ENCODE results near the gene TTLL10.
"Not testable (repeated sequence)": the region's sequence is repeated elsewhere in the genome, so short reads cannot be mapped to it uniquely, and the experiment has no call there.

Gene TTLL10

GRCh38 chr1:1183833-1184775 lies 10.4 kb downstream of the TTLL10 start:
- no peak overlapping the region for H3K4me3 ChIP-seq (ENCODE audit: low read depth, low read length)

- H3K4me3 ChIP-seq (ENCODE audit: low read depth, low read length): no peak overlapping the region
These were observed 11.6 kb downstream of the TTLL10 start for GRCh38 chr1:1185101-1185765.

GRCh38 chr1:1187938-1188337 lies 14.3 kb downstream of the TTLL10 start:
- no peak overlapping the region for H3K4me3 ChIP-seq (ENCODE audit: low read depth, low read length)

- no peak overlapping the region for H3K4me3 ChIP-seq (ENCODE audit: low read depth, low read length)
These were observed 15.4 kb downstream of the TTLL10 start for GRCh38 chr1:1189111-1189510.

- no peak overlapping the region for H3K4me3 ChIP-seq (ENCODE audit: low read depth, low read length)
These were observed 18.1 kb downstream of the TTLL10 start for GRCh38 chr1:1191734-1192133.

- H3K4me3 ChIP-seq (ENCODE audit: low read depth, low read length): no peak overlapping the region
These were observed 21.0 kb downstream of the TTLL10 start for GRCh38 chr1:1194723-1195122.

GRCh38 chr1:1195726-1196125 lies 22.0 kb downstream of the TTLL10 start:
- H3K4me3 ChIP-seq (ENCODE audit: low read depth, low read length): not testable (repeated sequence)

GRCh38 chr1:1196431-1197187 lies 22.9 kb downstream of the TTLL10 start:
- no peak overlapping the region for H3K4me3 ChIP-seq (ENCODE audit: low read depth, low read length)

GRCh38 chr1:1197188-1197500 lies 23.5 kb downstream of the TTLL10 start:
- no peak overlapping the region for H3K4me3 ChIP-seq (ENCODE audit: low read depth, low read length)

GRCh38 chr1:1197551-1198422 lies 24.1 kb downstream of the TTLL10 start:
- no peak overlapping the region for H3K4me3 ChIP-seq (ENCODE audit: low read depth, low read length)

GRCh38 chr1:1198423-1199140 lies 24.9 kb downstream of the TTLL10 start:
- H3K4me3 ChIP-seq (ENCODE audit: low read depth, low read length): no peak overlapping the region

GRCh38 chr1:1199141-1199960 lies 25.7 kb downstream of the TTLL10 start:
- H3K4me3 ChIP-seq (ENCODE audit: low read depth, low read length): no peak overlapping the region

GRCh38 chr1:1199961-1200875 lies 26.5 kb downstream of the TTLL10 start:
- H3K4me3 ChIP-seq (ENCODE audit: low read depth, low read length): no peak overlapping the region

GRCh38 chr1:1200876-1201810 lies 27.5 kb downstream of the TTLL10 start:
- H3K4me3 ChIP-seq (ENCODE audit: low read depth, low read length): no peak overlapping the region

- no peak overlapping the region for H3K4me3 ChIP-seq (ENCODE audit: low read depth, low read length)
These were observed 29.3 kb downstream of the TTLL10 start for GRCh38 chr1:1202831-1203560.

Data from iPS-11a (cell line).